Chondrocyte (in vitro differentiated cells): ENCODE results near the gene THOC1. TPM values are rescaled to one million over a fixed set of nuclear protein-coding genes. Genes with fewer than 3 reads are reported as not detected.

Experiments
- DNase-seq: peaks from one replicate; pipeline ENCODE4 v3.0.0; 2021; ENCODE audit warnings: mixed read lengths, low spot score
- H3K27ac Mint-ChIP-seq: one replicate; pipeline ENCODE4 v1.8.0; 2021; ENCODE audit warnings: mild to moderate bottlenecking, moderate library complexity, mixed read lengths; ENCODE audit not compliant: unreplicated experiment
- H3K27me3 Mint-ChIP-seq: 2 replicates; pipeline ENCODE4 v1.8.0; 2021; ENCODE audit warnings: low read depth, mixed read lengths
- H3K36me3 Mint-ChIP-seq: 2 replicates; pipeline ENCODE4 v1.8.0; 2021; ENCODE audit warnings: low read depth, mixed read lengths
- H3K4me1 Mint-ChIP-seq: 2 replicates; pipeline ENCODE4 v1.8.0; 2021; ENCODE audit warnings: low read depth, mild to moderate bottlenecking, mixed read lengths
- H3K4me3 Mint-ChIP-seq: one replicate; pipeline ENCODE4 v1.8.0; 2021; ENCODE audit warnings: mild to moderate bottlenecking, moderate library complexity, mixed read lengths; ENCODE audit not compliant: unreplicated experiment
- H3K9me3 Mint-ChIP-seq: 2 replicates; pipeline ENCODE4 v1.8.0; 2021; ENCODE audit warnings: low read depth, mixed read lengths
- CTCF ChIP-seq: fragments of 200-600 bp; sonication (generic); IDR thresholded peaks from 2 replicates; pipeline ENCODE4 v1.5.0; 2021; ENCODE audit warnings: antibody characterized with exemption, mild to moderate bottlenecking, moderate library complexity
- total RNA-seq: library from RNA; stranded (reverse); gene quantifications from 3 replicates; pipeline ENCODE4 v1.2.1, GENCODE V29; 2021

Gene THOC1
- total RNA-seq, 1 donor from 2014 or later = 19.9 TPM

- peaks cover 20% of the 10 kb centered on the region for H3K4me1 Mint-ChIP-seq
- DNase-seq = no peak
- H3K9me3 Mint-ChIP-seq = no peaks in the 10 kb centered on the region
- TF ChIP-seq CTCF = no peak
- H3K36me3 Mint-ChIP-seq = peaks cover 10% of the 10 kb centered on the region
- peak overlapping the region; percentile 81 for H3K27ac Mint-ChIP-seq
- no peak overlapping the region for H3K4me3 Mint-ChIP-seq
- H3K27me3 Mint-ChIP-seq = no peaks in the 10 kb centered on the region
Observed at GRCh38 chr18:183769-184168, 84.1 kb downstream of the THOC1 start.

- Mint-ChIP-seq H3K27ac (no peak overlapping the region), H3K36me3 (peaks cover 8% of the 10 kb centered on the region), H3K4me3 (no peak overlapping the region), H3K9me3 (no peaks in the 10 kb centered on the region), H3K27me3 (no peaks in the 10 kb centered on the region), H3K4me1 (peaks cover 23% of the 10 kb centered on the region)
- DNase-seq = no peak
- TF ChIP-seq CTCF = no peak
Observed at GRCh38 chr18:181711-182110, 86.1 kb downstream of the THOC1 start.

- Mint-ChIP-seq H3K27ac (no peak overlapping the region), H3K9me3 (no peaks in the 10 kb centered on the region), H3K36me3 (peaks cover 6% of the 10 kb centered on the region), H3K4me3 (no peak overlapping the region), H3K4me1 (peaks cover 21% of the 10 kb centered on the region), H3K27me3 (no peaks in the 10 kb centered on the region)
- TF ChIP-seq CTCF = no peak
- no peak for DNase-seq
Observed at GRCh38 chr18:179499-179898, 88.3 kb downstream of the THOC1 start.

GRCh38 chr18:172361-172760, 95.5 kb downstream of the THOC1 start:
- Mint-ChIP-seq H3K27me3 (no peaks in the 10 kb centered on the region), H3K4me1 (peaks cover under 1% of the 10 kb centered on the region), H3K27ac (no peak overlapping the region), H3K36me3 (peaks cover 25% of the 10 kb centered on the region), H3K9me3 (no peaks in the 10 kb centered on the region), H3K4me3 (no peak overlapping the region)
- no peak for TF ChIP-seq CTCF
- no peak for DNase-seq

Other genes starting within 250 kb of the THOC1 start
- not detected in 3 replicates for gene TUBB8B, start 218.4 kb downstream of the THOC1 start, total RNA-seq
- gene USP14, start 109.5 kb downstream of the THOC1 start, total RNA-seq = 75.1 to 88.4 TPM (median 76.7 TPM) in 3 replicates
- 2.1 to 17.8 TPM (median 2.2 TPM) in 3 replicates for gene COLEC12, start 232.7 kb upstream of the THOC1 start, total RNA-seq